GM12875 (cell line): Measurements from ENCODE around the gene ACBD4.

Experiments
- H3K4me3 ChIP-seq: one replicate; pipeline ENCODE4 v1.5.1; 2011; ENCODE audit warnings: low read depth, low read length, control low read depth
- TF ChIP-seq, protein P1 (sequence below): IDR thresholded peaks from 2 replicates; pipeline ENCODE4 v1.5.1; 2011; ENCODE audit warnings: low read depth, mild to moderate bottlenecking, control low read depth, inconsistent platforms, low read length, moderate library complexity, borderline replicate concordance; ENCODE audit not compliant: insufficient read depth

Gene ACBD4

DNA sequence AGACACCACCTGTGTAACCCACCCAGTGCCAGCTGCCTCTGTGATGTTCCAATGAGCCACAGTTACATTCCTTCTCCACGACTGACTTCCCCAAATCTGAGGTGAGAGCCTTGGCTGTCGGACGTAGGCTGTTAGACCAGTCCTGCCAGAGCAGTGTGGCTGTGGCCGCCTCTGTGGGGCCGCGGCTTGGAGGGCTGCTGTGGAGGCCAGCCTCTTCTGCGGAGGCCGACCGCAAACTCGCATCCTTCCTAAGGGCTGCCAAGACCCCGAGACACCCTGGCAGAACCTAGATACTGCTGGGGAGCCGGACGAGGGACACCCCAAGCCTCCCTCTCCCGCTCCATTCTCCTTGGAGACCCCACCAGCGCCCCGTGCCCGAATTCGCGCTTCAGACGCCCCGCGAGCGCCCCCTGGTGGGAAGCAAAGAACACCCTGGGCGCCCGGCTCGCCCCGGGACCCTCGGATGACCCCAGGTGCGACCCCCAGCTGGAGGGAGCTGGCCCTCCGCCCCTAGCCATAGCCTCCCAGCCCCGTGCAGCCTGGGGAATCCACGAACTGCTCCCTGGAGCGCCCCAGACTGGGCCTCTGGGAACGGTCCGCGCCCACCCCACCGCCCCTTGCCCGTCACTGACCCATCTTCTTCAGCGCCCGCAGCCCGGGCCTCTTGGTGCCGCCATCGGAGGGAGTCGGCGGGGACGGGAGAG is 3.7 kb upstream of the ACBD4 start:
- H3K4me3 ChIP-seq, result peak overlapping the region; percentile 54
- TF ChIP-seq, protein P1, sequence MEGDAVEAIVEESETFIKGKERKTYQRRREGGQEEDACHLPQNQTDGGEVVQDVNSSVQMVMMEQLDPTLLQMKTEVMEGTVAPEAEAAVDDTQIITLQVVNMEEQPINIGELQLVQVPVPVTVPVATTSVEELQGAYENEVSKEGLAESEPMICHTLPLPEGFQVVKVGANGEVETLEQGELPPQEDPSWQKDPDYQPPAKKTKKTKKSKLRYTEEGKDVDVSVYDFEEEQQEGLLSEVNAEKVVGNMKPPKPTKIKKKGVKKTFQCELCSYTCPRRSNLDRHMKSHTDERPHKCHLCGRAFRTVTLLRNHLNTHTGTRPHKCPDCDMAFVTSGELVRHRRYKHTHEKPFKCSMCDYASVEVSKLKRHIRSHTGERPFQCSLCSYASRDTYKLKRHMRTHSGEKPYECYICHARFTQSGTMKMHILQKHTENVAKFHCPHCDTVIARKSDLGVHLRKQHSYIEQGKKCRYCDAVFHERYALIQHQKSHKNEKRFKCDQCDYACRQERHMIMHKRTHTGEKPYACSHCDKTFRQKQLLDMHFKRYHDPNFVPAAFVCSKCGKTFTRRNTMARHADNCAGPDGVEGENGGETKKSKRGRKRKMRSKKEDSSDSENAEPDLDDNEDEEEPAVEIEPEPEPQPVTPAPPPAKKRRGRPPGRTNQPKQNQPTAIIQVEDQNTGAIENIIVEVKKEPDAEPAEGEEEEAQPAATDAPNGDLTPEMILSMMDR, result peak; percentile 83

DNA sequence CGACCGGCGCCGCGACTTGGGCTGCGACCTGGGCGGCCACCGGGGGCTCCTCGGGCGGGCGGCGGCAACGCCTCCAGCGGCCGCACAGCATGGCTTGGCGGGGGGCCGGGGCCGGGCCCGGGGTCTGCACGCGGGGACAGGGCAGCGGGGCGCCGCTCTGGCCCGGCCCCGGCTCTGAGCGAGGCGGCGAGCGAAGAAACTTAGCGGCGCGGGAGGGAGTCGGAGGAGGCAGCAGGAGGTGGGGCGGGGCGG is 3.2 kb upstream of the ACBD4 start, which contains the start of gene PLCD3:
Gene PLCD3, minus strand, starts transcription at position 196 of the 252 bp plus-strand sequence. Its CDS starts 105 bp downstream, at position 91.
- TF ChIP-seq, protein P1, result no peak
- peak within 1 kb of the TSS; percentile 75 for H3K4me3 ChIP-seq

DNA sequence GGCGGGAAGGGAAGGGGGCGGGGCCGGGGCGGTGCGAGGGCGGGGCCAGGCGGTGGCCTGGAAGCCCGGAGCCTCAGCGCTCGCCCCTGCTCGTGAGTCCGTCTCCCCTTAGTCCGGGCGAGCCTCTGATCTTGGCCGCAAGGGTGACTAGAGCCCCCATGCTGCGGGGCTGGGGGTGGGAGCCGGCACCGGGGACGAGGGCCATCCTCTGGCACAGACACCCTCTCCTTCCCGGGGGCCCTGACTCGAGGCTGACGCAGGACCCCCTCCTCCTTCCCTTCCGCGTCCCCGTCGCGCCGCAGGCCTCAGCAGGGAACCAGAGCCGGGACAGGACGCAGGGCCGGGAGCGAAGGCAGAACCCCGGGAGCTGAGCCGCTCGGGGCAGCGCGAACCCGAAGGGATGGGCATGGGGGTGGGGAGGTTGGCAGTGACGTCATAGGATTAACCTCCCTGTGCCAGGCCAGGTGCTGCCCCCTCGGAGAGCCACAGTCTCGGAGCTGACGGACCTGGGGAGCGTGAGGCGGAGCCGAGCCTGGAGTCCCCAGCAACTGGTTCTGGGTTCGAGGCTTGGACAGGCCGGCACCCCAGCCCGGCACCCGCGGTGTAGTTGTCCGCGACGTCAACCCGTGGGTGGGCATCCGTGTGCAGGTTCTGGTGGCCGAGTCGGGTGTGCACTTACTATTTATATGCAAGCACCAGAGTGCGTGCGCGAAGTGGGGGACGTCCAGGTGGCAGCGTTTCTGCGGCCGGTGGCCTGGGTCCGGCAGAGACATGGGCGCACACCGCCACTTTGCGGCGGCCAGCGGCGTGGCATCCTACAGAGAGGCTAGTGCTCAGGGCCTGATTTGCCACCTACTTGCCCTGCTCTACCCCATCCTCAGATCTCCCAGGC is 2.7 kb upstream of the ACBD4 start:
- peak overlapping the region; percentile 75 for H3K4me3 ChIP-seq
- TF ChIP-seq, protein P1, result peak; percentile 95

DNA sequence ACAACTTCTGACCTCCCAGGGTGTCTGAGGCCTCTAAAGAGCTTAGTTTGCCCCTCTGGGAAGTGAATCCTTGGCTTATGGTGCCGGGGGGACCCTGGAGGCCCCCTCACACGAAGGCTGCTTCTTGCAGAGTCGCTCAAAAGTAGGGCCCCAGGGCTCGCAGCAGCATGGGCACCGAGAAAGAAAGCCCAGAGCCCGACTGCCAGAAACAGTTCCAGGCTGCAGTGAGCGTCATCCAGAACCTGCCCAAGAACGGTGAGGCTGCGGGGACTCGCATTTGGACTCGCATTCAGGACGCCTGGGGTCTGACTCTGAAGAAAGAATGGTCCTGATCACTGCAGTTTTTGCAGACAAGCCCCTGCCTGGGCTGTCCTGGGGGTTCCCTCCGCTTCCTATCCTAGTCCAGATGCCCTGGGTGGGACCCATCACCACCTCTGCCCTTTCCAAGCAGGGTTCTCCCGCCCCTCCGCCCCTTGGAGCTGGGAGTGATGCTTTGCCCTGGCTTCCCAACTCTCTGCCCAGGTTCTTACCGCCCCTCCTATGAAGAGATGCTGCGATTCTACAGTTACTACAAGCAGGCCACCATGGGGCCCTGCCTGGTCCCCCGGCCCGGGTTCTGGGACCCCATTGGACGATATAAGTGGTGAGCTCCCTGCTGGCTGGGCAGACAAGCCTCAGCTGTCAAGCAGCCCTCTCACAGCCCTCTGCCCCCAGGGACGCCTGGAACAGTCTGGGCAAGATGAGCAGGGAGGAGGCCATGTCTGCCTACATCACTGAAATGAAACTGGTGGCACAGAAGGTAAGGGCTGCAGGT is 698 bp downstream of the ACBD4 start:
- H3K4me3 ChIP-seq, result peak overlapping the region; percentile 64
- TF ChIP-seq, protein P1, result no peak

DNA sequence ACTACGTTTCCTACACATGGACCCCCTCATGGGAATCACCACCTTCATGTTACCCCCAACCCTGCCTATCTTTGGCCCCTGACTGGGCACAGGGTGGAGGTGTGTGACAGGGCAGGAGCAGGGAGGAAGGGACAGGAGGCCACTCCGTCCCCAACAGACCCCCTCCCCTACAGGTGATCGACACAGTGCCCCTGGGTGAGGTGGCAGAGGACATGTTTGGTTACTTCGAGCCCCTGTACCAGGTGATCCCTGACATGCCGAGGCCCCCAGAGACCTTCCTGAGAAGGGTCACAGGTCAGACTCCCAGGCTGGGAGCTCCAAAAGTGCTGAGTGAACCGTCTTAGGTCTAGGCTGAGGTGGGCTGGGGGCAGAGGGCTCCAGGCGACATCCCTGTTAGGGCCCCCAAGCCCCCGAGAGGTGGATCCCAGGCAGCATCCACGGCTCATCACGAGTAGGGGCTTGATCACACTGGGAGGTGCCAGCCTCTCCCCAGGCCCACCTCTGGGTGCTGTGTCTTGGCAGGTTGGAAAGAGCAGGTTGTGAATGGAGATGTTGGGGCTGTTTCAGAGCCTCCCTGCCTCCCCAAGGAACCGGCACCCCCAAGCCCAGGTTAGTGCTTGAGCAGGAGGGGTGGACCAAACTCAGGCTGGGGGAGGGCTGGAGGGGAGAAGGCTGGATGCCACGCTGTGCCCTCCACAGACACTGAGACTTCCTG is 1.5 kb downstream of the ACBD4 start:
- no peak overlapping the region for H3K4me3 ChIP-seq
- TF ChIP-seq, protein P1, result no peak

DNA sequence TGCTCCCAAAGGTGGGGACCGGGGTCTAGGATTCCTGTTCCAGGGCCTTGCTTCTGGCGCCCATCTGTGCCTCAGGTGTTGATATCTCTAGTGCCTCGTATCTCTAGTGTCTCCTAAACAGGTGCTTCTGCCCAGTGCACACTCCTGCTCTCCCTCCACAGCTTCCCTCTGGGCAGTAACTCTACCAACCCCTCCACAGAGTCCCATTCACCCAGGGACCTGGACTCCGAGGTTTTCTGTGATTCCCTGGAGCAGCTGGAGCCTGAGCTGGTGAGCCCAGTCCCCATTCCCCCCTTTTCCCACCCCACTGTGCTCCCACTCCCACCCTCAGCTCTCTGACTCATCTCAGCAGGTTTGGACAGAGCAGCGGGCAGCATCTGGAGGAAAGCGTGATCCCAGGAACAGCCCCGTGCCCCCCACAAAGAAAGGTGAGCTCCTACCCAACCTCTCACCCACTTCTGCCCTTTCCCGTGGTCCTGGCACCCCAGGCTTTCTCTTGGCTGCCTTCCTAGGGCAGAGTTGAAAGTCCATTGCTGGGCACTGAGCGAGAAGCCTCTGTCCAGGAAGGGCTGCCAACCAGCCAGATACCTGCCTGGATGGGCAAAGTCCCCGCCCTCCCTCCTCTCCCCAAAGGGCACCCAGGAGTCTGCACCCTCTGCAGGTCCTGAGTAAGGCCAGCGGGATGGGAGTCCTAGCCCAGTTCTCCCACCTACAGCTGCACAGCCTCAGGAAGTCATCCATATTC is 2.2 kb downstream of the ACBD4 start:
- no peak overlapping the region for H3K4me3 ChIP-seq
- TF ChIP-seq, protein P1, result no peak
